ENCODE measurements around the gene EPHA8.

EPHA8 gene

GRCh38 chr1:22588899-22589422 is 25.7 kb downstream of the EPHA8 start:
- TF ChIP-seq CTCF (IDR thresholded peaks at IDR 0.05; ENCODE audit: borderline replicate concordance, insufficient read depth, low read depth, low read length): no peak
- no peak overlapping the region for H3K4me3 ChIP-seq (ENCODE audit: low read depth, low read length)

- no peak for TF ChIP-seq CTCF (IDR thresholded peaks at IDR 0.05; ENCODE audit: borderline replicate concordance, insufficient read depth, low read depth, low read length)
- no peak overlapping the region for H3K4me3 ChIP-seq (ENCODE audit: low read depth, low read length)
Measured at GRCh38 chr1:22591576-22591975, 28.3 kb downstream of the EPHA8 start.

GRCh38 chr1:22592051-22592450 is 28.8 kb downstream of the EPHA8 start:
- H3K4me3 ChIP-seq (ENCODE audit: low read depth, low read length): no peak overlapping the region
- TF ChIP-seq CTCF (IDR thresholded peaks at IDR 0.05; ENCODE audit: borderline replicate concordance, insufficient read depth, low read depth, low read length): no peak

- no peak for TF ChIP-seq CTCF (IDR thresholded peaks at IDR 0.05; ENCODE audit: borderline replicate concordance, insufficient read depth, low read depth, low read length)
- H3K4me3 ChIP-seq (ENCODE audit: low read depth, low read length): no peak overlapping the region
Measured at GRCh38 chr1:22592919-22593790, 29.9 kb downstream of the EPHA8 start.

- no peak for TF ChIP-seq CTCF (IDR thresholded peaks at IDR 0.05; ENCODE audit: borderline replicate concordance, insufficient read depth, low read depth, low read length)
Measured at GRCh38 chr1:22594396-22594795, 31.1 kb downstream of the EPHA8 start.

GRCh38 chr1:22595108-22595507 is 31.8 kb downstream of the EPHA8 start:
- H3K4me3 ChIP-seq (ENCODE audit: low read depth, low read length): no peak overlapping the region
- no peak for TF ChIP-seq CTCF (IDR thresholded peaks at IDR 0.05; ENCODE audit: borderline replicate concordance, insufficient read depth, low read depth, low read length)

More at GRCh38 chr1:22594396-22594795, 31.1 kb downstream of the EPHA8 start:
- no peak overlapping the region for H3K4me3 ChIP-seq (ENCODE audit: low read depth, low read length)

Data from GM12875 (cell line).